K562 (cell line): ENCODE measurements around the gene TOM1L1. TPM values are rescaled to one million over a fixed set of nuclear protein-coding genes. Genes with fewer than 3 reads are reported as not detected.

Experiments
- KAT8 ChIP-seq: fragments of 450-650 bp; IDR thresholded peaks from 2 replicates; pipeline ENCODE4 v1.6.1; 2016; ENCODE audit warnings: low read depth, mild to moderate bottlenecking
- TAF9B ChIP-seq: fragments of 450-650 bp; IDR thresholded peaks from 2 replicates; pipeline ENCODE4 v1.6.1; 2018; ENCODE audit warnings: mild to moderate bottlenecking; ENCODE audit not compliant: partially characterized antibody
- THRAP3 ChIP-seq: fragments of 450-650 bp; IDR thresholded peaks from 2 replicates; pipeline ENCODE4 v1.6.1; 2016; ENCODE audit warnings: mild to moderate bottlenecking, inconsistent platforms, borderline replicate concordance
- ZBTB7A ChIP-seq: IDR thresholded peaks from 2 replicates; pipeline ENCODE4 v1.6.1; 2011; ENCODE audit warnings: low read depth, mild to moderate bottlenecking, low read length, moderate library complexity, borderline replicate concordance; ENCODE audit not compliant: control insufficient read depth
- ZNF165 ChIP-seq: fragments of 250-450 bp; sonication (Bioruptor Pico); IDR thresholded peaks from 2 replicates; pipeline ENCODE4 v1.4.0; 2020; ENCODE audit warnings: borderline replicate concordance
- ZNF316 ChIP-seq: fragments of 450-650 bp; IDR thresholded peaks from 2 replicates; pipeline ENCODE4 v1.6.1; 2016
- ZNF764 ChIP-seq: fragments of 250-450 bp; sonication (Bioruptor Pico); IDR thresholded peaks from 2 replicates; pipeline ENCODE4 v1.4.0; 2020; ENCODE audit warnings: low read depth, mild to moderate bottlenecking, moderate library complexity
- polyA plus RNA-seq, 8 experiments: library from polyadenylated mRNA; depleted of rRNA in 4 of 8; stranded (reverse) in 5 of 8; unstranded in 3 of 8; fragments of >200 nt; fragmentation: Nextera tagmentation in 2 of 8; fragmentation: Illumina TruSeq in 1 of 8; extraction: Ambion mirVana in 2 of 8; extraction: Trizol in 1 of 8; gene quantifications; 2 replicates each; pipeline versions ENCODE4 v1.2.1 to v1.2.3, GENCODE V29; 2011 to 2014; ENCODE audit warnings: inconsistent platforms in 1 of 8, missing spikeins in 1 of 8
- total RNA-seq, 7 experiments: library from RNA; depleted of rRNA in 6 of 7; stranded (reverse); fragments of >200 nt in 6 of 7; fragmentation: Illumina TruSeq in 2 of 7; extraction: Trizol in 2 of 7; gene quantifications; 2 replicates each; pipeline versions ENCODE4 v1.2.1 to v1.2.3, GENCODE V29; 2011 to 2021; ENCODE audit warnings: low replicate concordance in 1 of 7
- TF ChIP-seq, protein P1 (sequence below), 2 experiments: fragments of 450-650 bp in 1 of 2; sonication (generic) in 1 of 2; formaldehyde crosslinking in 1 of 2; IDR thresholded peaks; 2 replicates each; pipeline versions ENCODE4 v1.7.1 to v1.9.0; 2016 to 2022; ENCODE audit warnings: inconsistent platforms in 1 of 2, mild to moderate bottlenecking in 1 of 2, missing genetic modification reagents in 1 of 2
- TF ChIP-seq, protein P2 (sequence below), 2 experiments: fragments of 450-650 bp; IDR thresholded peaks; 2 replicates each; pipeline ENCODE4 v1.6.1; 2016; ENCODE audit warnings: mild to moderate bottlenecking in 2 of 2, borderline replicate concordance in 1 of 2, low read depth in 1 of 2, moderate library complexity in 1 of 2

The TOM1L1 gene
- total and polyA plus RNA-seq, 9 of the 15 experiments (the other 6 are each of a cell fraction or from before 2014, with no cell fraction given), result 21.3 to 74.3 (median 31.0) TPM

DNA sequence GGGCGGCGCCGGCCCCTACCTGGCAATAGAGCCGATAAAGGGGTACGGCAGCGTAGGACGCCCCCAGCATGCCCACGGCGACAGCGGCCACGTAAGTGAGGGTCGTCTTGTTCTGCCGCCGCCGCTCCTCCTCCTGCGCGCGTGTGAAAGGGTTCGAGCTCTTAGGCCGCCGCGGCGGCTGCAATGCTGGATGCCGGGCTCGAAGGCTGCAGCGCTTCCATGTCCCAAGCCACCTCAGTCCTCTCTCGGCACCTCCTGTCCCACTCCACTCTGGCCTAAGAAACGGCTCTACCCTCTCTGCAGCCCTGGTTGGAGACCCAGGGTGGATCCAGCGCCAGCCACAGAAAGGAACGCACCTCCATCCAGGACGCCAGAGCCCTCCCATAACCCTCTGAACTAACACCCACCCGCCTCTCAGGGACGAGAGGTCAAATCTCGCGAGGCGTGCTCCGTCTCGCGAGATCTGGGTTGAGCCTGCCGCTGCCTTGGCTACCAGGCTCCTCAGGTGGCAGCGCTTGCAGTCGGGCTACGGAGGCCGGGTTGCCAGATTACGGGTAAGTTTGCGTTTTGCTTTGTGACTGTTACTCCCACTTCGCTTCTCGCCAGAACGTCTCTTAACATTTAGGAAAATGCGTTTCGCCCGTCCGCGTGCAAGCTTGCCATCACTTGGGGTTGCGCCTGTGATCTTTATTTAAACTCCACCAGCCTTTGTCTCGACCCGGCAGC, 67.8 kb downstream of the TOM1L1 start, which contains the start of the genes COX11 and STXBP4 (continued):
- TF ChIP-seq THRAP3 (no peak), KAT8 (no peak), ZNF316 (no peak), ZNF764 (CRISPR knock-in tag) (no peak), ZBTB7A (peak; percentile 84; the same call in 1 of the 2 replicates), ZNF165 (CRISPR knock-in tag) (no peak), TAF9B (peak; percentile 68)
- TF ChIP-seq, protein P1, sequence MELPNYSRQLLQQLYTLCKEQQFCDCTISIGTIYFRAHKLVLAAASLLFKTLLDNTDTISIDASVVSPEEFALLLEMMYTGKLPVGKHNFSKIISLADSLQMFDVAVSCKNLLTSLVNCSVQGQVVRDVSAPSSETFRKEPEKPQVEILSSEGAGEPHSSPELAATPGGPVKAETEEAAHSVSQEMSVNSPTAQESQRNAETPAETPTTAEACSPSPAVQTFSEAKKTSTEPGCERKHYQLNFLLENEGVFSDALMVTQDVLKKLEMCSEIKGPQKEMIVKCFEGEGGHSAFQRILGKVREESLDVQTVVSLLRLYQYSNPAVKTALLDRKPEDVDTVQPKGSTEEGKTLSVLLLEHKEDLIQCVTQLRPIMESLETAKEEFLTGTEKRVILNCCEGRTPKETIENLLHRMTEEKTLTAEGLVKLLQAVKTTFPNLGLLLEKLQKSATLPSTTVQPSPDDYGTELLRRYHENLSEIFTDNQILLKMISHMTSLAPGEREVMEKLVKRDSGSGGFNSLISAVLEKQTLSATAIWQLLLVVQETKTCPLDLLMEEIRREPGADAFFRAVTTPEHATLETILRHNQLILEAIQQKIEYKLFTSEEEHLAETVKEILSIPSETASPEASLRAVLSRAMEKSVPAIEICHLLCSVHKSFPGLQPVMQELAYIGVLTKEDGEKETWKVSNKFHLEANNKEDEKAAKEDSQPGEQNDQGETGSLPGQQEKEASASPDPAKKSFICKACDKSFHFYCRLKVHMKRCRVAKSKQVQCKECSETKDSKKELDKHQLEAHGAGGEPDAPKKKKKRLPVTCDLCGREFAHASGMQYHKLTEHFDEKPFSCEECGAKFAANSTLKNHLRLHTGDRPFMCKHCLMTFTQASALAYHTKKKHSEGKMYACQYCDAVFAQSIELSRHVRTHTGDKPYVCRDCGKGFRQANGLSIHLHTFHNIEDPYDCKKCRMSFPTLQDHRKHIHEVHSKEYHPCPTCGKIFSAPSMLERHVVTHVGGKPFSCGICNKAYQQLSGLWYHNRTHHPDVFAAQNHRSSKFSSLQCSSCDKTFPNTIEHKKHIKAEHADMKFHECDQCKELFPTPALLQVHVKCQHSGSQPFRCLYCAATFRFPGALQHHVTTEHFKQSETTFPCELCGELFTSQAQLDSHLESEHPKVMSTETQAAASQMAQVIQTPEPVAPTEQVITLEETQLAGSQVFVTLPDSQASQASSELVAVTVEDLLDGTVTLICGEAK (IDR thresholded peaks at IDR 0.05), result peak; percentile 79
- TF ChIP-seq, protein P1 (CRISPR knock-in tag; IDR thresholded peaks at IDR 0.05), result no peak
- TF ChIP-seq, protein P2, sequence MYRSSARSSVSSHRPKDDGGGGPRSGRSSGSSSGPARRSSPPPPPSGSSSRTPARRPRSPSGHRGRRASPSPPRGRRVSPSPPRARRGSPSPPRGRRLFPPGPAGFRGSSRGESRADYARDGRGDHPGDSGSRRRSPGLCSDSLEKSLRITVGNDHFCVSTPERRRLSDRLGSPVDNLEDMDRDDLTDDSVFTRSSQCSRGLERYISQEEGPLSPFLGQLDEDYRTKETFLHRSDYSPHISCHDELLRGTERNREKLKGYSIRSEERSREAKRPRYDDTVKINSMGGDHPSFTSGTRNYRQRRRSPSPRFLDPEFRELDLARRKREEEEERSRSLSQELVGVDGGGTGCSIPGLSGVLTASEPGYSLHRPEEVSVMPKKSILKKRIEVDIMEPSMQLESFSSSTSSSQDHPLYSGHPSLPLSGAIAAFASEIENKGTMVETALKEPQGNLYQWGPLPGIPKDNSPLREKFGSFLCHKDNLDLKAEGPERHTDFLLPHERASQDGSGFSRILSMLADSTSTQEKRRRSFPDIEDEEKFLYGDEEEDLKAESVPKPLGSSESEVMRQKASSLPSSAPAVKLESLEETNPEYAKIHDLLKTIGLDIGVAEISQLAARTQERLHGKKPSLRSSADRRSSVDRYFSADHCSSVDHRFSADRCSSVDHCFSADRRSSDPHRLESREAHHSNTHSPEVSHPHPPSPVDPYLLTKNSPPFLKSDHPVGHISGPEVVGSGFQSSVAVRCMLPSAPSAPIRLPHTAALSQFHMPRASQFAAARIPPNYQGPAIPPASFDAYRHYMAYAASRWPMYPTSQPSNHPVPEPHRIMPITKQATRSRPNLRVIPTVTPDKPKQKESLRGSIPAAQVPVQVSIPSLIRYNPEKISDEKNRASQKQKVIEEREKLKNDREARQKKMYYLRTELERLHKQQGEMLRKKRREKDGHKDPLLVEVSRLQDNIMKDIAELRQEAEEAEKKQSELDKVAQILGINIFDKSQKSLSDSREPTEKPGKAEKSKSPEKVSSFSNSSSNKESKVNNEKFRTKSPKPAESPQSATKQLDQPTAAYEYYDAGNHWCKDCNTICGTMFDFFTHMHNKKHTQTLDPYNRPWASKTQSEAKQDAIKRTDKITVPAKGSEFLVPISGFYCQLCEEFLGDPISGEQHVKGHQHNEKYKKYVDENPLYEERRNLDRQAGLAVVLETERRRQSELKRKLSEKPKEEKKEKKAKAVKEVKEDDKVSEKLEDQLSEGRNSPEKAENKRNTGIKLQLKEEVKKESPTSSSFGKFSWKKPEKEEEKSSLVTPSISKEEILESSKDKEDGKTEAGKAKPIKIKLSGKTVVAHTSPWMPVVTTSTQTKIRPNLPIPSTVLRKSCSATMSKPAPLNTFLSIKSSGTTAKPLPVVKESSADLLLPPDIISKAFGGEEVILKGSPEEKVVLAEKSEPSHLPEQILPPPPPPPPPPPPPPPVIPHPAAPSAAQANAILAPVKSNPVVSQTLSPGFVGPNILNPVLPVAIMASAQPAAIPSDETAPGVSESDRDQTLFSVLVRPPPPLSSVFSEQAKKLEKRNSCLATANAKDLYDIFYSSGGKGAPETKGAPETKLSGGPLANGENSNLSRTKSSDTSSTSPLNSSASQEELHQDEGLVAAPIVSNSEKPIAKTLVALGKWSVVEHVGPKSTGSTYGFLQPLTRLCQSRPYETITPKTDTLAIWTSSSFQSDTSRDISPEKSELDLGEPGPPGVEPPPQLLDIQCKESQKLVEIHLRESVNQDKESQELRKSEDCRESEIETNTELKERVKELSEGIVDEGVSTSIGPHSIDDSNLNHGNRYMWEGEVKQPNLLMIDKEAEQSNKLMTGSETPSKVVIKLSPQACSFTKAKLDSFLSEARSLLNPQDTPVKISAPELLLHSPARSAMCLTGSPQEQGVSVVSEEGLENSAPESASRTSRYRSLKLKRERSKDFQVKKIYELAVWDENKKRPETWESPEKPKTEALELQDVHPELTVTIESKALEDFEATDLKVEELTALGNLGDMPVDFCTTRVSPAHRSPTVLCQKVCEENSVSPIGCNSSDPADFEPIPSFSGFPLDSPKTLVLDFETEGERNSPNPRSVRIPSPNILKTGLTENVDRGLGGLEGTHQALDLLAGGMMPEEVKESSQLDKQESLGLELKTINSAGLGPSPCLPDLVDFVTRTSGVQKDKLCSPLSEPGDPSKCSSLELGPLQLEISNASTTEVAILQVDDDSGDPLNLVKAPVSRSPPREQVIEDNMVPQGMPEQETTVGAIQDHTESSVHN (IDR thresholded peaks at IDR 0.05; ENCODE audit: borderline replicate concordance in 1 of 2, low read depth in 1 of 2), result no peak
